OCI-LY1 (cell line): ENCODE data around the gene TOR2A.

Experiments
- CTCF ChIP-seq: fragments of 200-600 bp; sonication (generic), shearing (Covaris generic); IDR thresholded peaks from 2 replicates; pipeline ENCODE4 v1.5.1; 2017; ENCODE audit warnings: mild to moderate bottlenecking, antibody characterized with exemption, low read length, moderate library complexity, mixed read lengths
- EZH2 ChIP-seq: fragments of 200-600 bp; sonication (generic), shearing (Covaris generic); IDR thresholded peaks from 2 replicates; pipeline ENCODE4 v1.8.0; 2017; ENCODE audit warnings: borderline replicate concordance, mixed run types, mild to moderate bottlenecking, antibody characterized with exemption, low read length, moderate library complexity, mixed read lengths

GRCh38 chr9:127762111-127762676 is 27.1 kb upstream of the TOR2A start:
- no peak for TF ChIP-seq EZH2
- TF ChIP-seq CTCF: no peak
